HG03039 (cell line): ENCODE measurements around the gene SELL.
"Not testable (repeated sequence)": the region's sequence is repeated elsewhere in the genome, so short reads cannot be mapped to it uniquely, and the experiment has no call there.

Source experiments
- ATAC-seq: cut with Tn5 transposase; IDR thresholded peaks from one replicate; pipeline ENCODE4 v1.9.1; 2021; ENCODE audit warnings: mild to moderate bottlenecking, moderate library complexity; ENCODE audit not compliant: unreplicated experiment

SELL gene

DNA sequence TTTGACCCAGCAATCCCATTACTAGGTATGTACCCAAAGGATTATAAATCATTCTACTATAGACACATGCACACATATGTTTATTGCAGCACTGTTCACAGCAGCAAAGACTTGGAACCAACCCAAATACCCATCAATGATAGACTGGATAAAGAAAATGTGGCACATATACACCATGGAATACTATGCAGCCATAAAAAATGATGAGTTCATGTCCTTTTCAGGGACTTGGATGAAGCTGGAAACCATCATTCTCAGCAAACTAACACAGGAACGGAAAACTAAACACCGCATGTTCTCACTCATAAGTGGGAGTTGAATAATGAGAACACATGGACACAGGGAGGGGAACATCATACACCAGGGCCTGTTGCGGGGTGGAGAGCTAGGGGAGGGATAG lies 41.2 kb downstream of the SELL start:
- not testable (repeated sequence) for ATAC-seq

DNA sequence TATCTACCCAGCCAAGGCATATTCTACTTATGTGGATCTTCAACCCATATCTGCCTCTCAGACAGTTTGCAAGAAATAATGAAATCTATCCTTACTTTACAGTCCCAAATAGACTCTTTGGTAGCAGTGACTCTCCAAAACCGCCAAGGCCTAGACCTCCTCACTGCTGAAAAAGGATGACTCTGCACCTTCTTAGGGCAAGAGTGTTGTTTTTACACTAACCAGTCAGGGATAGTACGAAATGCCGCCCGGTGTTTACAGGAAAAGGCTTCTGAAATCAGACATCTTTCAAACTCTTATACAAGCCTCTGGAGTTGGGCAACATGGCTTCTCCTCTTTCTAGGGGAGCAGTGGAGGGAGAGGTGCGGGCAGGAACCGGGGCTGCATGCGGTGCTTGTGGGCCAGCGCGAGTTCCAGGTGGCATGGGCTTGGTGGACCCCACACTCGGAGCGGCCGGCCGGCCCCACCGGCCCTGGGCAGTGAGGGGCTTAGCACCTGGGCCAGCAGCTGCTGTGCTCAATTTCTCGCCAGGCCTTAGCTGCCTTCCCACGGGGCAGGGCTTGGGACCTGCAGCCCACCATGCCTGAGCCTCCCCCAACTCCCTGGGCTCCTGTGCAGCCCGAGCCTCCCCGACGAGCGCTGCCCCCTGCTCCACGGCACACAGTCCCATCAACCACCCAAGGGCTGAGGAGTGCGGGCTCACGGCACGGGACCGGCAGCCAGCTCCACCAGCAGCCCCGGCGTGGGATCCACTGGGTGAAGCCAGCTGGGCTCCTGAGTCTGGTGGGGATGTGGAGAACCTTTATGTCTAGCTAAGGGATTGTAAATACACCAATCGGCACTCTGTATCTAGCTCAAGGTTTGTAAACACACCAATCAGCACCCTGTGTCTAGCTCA lies 43.5 kb downstream of the SELL start:
- not testable (repeated sequence) for ATAC-seq

DNA sequence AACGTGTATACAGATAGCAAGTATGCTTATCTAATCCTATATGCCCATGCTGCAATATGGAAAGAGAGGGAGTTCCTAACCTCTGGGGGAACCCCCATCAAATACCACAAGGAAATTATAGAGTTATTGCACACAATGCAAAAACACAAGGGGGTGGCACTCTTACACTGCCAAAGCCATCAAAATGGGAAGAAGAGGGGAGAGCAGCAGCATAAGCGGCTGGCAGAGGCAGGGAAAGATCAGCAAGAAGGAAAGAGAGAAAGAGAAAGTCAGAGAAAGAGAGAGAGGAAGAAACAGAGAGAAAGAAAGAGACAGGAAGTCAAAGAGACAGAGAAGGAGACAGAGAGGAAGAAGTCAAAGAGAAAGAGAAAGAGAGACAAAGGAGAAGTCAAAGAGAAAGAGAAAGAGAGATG lies 44.2 kb downstream of the SELL start:
- not testable (repeated sequence) for ATAC-seq

DNA sequence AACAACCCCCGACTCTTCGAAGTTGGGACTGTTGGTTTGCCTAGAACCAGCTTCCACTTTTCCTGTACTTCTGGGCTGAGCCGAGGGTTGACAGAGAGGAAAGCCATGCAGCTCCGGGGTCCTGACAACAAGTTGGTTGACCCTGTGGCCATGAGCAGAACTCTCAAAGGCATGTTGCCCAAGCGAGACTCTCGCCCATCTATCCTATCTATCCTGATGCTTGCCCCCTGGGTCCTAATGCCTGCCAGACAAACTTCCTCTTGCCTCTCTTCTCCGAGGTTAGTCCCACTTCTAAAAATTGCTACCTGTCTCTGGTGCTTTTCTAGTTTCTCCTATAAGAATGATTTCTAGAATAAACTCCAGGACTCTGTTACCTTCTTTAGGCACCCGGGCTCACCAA lies 48.7 kb downstream of the SELL start:
- not testable (repeated sequence) for ATAC-seq

DNA sequence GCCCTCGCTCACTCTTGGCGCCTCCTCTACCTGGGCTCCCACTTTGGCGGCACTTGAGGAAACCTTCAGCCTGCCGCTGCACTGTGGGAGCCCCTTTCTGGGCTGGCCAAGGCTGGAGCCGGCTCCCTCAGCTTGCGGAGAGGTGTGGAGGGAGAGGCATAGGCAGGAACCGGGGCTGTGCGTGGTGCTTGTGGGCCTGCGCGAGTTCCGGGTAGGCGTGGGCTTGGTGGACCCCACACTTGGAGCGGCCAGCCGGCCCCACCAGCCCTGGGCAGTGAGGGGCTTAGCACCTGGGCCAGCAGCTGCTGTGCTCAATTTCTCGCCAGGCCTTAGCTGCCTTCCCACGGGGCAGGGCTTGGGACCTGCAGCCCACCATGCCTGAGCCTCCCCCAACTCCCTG lies 50.4 kb downstream of the SELL start:
- not testable (repeated sequence) for ATAC-seq

DNA sequence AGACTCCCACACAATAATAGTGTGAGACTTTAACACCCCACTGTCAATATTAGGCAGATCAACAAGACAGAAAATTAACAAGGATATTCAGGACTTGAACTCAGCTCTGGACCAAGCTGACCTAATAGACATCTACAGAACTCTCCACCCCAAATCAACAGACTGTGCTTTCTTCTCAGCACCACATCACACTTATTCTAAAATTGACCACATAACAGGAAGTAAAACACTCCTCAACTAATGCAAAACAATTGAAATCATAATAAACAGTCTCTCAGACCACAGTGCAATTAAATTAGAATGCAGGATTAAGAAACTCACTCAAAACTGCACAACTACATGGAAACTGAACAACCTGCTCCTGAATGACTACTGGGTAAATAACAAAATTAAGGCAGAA lies 52.6 kb downstream of the SELL start:
- not testable (repeated sequence) for ATAC-seq

DNA sequence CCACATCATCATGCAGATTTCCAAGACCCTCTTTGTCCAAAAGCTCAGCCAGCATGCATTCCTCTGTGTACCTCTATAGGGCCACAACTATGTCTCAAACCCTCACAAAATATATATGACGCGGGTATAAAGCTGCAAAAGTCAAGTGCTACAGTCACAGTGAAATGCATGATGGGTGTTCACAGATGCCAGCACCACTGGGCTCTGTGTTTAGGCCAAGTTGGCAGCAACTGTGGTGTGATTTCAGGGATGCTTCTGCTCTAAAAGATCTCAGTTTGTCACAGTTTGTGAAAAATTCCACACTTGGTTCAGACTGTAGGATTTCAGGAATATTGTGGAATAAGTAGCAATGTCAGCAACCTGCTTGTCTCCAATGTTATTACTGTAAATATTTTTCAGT lies 57.5 kb downstream of the SELL start:
- ATAC-seq = no peak

DNA sequence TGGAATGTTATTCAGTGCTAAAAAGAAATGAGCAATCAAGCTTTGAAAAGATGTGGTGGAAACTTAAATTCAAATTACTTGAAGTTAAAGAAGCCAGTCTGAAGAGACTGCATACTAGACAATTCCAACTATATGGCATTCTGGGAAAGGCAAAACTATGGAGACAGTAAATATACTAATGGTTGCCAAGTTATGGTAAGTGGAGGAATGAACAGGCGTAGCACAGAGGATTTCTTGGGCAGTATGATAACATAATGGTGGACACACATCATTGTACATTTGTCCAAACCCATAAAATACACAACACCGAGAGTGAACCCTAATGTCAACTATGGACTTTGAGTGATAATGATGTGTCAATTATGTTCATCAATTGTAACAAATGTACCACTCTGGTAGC lies 60.4 kb downstream of the SELL start:
- no peak for ATAC-seq

DNA sequence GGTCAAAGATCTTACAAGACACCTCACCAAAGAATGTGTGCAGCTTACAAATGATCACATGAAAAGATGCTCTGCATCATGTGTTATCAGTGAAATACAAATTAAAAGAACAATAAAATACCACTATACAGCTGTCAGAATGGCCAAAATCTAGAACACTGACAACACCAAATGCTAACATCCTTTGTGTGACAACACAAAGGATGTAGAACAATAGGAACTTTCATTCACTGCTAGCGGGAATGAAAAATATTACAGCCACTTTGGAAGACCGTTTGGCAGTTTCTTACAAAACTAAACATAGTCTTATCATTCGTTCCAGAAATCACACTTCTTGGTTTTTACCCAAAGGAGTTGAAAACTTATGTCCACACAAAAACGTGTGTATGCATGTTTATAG lies 60.9 kb downstream of the SELL start:
- no peak for ATAC-seq

DNA sequence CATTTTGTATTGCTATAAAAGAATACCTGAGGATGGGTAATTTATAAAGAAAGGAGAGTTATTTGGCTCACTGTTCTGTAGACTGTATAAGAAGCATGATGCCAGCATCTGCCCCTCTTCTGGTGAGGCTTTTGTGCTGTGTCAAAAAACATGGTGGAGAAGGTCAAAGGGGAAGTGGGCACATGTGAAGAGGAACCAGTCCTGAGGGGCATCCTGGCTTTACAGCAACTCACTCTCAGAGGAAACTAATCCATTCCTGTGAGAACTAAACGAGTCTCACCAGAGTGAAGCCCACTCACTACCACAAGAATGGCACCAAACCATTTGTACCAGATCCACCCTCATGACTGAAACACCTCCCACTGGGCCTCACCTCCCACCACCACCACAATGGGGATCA lies 62.7 kb downstream of the SELL start:
- no peak for ATAC-seq

DNA sequence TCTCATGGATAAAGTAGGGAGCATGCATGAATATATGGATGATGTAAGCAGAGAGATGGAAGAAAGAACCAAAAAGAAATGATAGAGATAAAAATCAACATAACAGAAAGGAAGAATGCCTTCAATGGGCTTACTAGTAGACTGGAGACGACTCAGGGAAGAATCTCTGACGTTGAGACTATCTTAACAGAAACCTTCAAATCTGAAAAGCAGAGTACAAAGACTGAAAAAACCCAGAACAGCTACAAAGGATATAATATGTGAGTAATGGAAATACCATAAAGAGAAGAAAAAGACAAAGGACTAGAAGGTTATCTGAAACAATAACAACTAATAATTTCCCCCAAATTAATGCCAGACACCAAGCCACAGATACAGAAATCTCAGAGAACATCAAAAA lies 63.2 kb downstream of the SELL start:
- no peak for ATAC-seq

DNA sequence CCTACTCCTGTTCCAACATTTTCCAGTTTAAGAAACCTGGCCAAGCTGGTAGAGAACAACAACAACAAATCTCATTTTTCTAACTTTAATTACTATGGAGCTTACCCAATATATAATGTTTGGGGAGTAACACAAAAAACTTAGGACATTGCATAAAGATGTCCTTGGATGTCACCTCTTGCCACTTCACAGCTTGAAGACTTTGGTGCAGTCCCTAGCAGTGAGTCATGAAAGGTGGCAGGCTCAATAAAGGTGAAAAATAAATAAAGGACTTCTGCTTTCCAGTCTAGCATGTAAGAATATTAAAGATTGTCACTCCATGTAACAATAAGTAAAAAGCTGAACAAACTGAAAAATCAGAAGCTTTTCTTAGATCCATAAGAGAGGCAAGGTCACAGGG lies 63.9 kb downstream of the SELL start:
- no peak for ATAC-seq

DNA sequence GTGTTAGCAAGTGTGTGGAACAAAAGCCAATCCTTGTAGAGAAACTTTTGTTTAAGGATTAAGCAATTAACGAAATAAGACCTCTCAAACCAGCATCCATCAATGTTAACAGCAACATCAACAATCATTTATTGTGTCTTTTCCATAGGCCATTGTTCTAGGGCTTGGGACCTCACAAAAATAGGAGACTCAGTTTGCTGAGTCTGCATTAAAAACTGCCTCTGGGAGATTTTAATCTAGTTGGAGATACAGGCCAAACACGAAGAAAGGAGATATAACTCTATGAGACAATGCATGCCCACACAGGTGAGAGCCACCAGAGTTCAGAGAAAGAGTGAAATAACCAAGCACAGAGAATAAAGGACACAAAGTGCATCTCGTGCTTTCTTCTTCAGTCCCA lies 67.1 kb downstream of the SELL start:
- no peak for ATAC-seq
